Superior temporal gyrus (tissue), 1 donor: Measurements from ENCODE around the gene MAP4K2.

Experiments
- DNase-seq: peaks from one replicate; pipeline ENCODE4 v3.0.0-alpha.2; 2016; ENCODE audit errors: extremely low spot score

MAP4K2 gene

DNA sequence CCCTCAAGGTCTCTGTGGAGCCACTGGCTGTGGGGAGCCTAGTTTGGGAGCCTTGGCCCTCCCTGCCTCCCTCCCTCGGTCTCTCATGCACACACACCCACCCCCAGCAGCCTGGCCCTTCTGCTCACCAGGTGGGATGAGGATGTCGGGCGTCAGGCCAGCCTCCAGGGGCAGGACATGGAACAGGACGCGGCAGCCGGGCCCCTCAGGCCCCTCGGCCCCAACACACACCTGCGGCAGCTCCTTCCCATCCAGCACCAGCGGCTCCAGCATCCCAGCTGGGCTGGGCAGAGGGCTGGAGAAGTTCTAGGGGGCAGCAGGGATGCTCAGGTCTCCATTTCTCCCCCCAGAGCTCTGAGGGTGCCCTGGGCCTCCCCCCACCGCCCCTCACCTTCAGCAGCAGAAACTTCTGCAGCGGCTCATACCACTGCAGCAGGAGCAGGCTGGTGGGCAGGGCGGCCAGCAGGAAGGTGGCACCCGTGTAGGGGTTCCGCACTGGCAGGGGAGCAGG, 11.2 kb downstream of the MAP4K2 start:
- DNase-seq, result no peak

DNA sequence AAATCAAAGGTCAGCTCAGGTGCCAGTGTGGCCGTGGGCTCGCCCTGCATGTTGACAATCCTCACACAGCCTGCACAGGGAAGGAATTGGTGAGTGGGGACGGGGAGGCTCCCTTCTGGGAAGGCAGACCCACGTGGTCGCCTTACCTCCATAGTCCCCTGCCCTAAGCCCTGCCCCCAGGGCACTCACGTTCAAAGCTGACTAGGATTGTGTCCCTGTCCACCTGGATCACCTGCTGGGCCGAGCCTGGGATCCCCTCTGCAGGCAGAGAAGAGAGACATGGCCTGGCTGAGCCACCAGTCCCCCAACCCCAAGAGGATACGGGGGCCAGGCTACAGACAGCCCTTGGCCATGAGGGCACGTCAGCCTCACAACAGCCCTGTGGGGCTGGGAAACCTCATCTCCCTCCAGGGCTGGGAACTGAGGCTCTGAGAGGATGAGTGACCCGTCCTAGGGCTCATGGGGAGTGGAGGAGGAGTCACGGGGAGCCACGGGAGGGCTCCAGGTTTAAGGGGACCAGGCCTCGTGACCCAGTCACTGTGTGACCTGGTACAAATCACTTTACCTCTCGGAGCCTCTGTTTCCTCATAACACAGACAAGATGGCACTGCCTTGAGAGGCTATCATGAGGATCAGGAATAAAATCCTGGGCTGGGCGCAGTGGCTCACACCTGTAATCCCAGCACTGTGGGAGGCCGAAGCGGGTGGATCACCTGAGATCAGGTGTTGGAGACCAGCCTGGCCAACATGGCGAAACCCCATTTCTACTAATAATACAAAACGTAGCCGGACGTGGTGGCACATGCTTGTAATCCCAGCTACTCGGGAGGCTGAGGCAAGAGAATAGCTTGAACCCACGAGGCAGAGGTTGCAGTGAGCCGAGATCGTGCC, 12.6 kb downstream of the MAP4K2 start:
- DNase-seq, result no peak

DNA sequence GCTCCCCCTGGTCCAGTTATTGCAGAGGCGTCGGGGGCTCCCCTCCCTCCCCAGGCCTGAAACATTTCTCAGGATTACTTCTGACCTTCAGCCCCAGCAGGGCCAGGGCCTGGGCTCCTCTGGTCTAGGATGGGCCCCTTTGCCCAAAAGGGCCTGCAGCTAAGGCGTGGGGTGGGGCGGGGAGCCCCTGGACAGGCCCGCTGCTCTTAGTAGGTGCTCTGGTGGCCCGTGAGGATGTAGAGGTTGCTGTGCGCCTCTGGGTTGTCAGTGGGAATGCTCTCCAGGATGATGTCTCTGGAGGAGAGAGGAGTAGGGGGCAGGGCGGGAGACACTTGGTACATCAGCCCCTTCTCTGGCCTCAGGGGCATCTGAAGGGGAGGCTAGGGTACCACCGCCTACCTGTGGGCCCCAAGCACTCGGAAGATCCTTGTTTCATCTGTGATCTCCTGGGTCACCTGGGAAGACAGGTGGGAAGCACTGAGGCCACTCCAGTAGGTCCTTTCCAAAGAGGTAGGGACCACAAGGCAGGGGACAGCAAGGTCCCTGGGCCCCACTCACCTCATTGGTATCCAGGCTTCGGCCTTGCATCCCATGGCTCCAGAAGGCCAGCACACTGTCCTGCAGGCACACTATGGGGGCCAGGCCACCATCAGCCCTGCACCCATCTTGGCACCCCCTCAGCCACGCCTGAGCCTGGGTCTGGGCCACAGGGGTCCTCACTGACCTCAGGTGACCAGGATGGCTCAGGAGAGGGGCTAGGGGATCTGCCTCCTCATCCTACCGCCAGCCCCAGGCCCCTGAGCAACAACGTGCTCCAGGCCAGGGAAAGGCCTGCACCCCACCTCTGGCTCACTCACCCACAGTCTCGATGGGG, 13.4 kb downstream of the MAP4K2 start:
- no peak for DNase-seq

DNA sequence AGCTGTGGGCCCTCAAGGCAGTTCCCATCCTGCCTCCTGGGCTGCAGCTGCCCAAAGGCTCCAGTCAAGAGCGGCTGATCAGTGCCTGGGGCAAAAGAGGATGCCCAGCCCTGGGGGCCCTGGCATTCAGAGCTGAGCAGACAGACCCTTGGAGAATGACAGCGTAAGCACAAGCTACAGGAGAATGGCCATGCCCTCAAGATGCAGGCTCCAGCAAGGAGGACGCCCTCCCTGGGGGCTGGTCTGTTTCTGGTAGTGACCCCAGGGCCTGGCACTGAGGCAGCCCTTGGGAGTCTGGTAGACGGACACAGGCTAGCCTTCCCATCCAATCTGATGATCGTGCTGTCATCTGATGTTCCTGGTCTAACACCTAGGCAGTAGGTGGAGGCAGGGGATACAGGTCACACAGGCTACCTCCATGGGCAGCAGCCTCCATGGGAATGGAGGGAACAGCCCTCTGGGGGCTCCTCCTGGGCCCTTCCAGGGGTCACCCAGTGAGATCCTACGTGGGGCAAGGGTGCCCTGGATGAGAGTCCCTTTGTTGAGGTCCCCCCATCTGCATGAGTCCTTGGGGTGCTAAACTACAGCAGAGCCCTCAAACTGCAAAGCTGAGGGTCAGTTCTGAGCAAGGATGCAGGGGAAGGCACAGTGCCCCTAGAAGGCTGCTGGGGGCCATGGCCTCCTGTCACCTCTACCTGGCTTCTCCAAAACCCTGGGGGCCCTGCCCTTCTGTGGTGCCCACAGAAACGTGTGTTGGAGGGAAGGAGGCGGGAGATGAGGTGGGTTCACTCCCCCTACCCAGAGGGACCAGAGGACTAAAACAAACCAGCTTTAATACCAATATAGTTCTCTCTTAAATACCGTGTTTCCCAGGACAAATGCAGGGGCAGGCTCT, 14.4 kb downstream of the MAP4K2 start:
- DNase-seq, result no peak

DNA sequence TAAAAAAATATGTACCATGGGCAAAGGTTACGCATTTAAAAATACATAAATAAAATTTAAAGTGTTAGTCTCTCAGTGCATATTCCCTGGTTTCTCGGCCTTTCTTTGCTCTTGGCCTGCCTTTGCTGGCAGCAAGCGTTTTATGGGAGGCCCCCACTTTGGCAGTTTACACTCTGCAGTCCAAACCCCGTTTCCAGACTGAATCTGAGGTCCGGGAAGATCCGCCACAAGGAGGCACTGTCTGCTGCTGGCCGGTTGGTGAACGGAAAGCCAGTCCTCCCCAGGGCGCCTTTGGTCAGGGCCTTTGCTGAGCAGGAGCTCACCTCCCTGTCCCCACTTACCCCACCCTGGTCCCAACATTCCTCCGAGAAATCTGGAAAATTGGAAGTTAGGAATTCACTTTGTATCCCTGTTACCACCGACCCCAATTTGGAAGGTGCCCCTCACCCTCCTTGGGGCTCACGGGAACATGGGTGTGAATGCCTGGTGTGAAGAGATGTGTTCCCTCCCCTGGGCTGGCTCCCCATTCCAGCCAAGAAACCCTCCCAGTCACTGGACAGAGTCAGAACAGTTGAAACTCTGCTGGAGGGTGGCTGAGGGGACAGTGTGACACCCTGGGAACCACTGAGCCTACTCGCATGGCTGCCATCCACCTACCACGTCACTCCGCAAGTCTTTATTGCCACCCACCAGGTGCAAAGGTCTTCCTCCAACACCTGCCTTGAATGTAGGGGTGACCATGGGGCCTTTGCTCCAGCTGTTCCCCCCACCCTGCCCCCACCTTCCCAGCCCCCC, 15.3 kb downstream of the MAP4K2 start:
- no peak for DNase-seq

DNA sequence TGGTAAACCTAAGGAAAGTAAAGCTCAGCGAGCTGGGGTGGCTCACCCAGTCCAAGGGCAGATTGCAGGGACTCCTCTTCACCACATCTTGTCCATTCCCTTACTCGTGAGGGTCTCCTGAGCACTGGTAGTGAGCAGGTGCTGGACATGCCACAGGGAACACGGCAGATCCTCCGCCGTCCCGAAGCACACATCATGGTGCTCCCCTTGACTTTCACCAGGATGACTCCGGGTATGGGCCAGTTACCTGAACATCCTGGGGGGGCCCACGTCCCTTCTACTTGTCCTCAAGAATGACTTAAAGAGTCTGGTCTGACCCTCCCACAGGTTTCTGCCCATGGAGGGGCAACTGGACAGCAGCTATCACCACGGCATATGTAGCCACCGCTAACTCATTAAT, 16.7 kb downstream of the MAP4K2 start:
- no peak for DNase-seq

DNA sequence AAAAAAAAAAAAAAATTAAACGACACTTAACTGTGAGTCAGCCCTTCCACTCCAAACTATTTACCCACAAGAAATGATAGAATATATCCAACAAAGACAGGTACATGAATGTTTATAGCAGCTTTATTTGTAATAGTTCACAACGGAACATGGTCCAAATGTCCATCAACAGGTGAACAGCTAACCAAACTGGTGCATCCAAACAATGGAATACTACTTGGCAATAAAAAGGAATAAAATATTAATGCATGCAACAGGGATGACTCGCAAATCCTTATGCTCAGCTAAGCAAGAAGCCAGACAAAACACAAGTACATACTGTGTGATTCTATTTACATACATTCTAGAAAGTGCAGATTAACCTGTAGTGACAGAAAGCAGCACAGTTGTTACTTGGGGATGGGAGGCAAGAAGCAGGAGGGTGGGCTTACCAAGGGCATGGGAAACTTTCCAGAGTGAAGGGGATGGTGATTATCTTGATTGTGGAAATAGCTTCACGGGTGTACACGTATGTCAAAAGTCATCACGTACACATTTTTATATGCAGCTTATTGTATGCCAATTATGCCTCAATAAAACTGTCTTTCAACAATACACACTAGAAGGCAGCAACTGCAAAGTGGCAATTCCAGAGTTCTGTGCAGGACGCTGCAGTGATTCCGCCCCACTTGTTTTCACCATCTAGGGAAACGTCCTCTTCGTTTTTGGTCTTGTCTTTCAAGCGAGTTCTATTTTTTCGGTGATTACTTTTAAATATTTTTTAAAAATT, 18.0 kb downstream of the MAP4K2 start:
- no peak for DNase-seq

DNA sequence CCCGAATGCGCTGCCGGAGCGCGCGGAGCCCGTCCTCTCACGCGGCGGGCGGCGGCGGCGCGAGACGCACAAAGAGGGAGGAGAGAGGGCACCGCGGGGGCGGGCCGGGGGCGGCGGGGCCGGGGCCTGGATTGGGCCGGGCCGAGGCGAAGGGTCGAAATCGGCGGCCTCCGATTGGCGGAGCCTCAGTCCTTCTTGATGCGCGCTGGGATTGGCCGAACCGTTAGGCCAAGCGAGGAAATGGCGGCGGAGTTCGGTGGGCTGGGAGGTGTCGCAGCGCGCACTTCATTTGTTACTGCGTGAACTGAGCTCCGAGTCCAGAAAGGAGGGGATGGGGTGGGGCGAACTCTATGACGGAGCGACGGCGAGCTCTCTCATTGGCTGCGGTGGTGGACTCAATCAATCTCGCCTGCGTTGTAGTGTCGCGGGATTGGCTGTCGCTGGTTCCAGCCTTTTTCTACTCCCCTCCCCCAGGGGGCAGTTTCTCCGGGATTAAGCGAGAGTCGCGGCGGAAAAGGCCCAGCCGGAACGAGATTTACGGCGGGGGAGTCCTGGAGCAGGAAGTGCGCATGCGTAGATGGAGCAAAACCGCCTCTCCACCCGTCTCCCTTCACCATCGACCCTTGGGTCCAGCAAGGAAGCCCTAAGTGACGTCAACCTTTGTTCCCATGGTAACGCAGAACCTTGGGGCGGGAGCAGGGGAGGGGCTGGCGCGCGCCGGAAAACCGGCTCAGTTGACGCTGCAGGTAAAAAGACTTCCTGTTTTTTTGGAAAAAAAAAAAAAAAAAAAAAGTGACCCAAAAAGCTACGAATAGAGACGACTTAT, 24.3 kb downstream of the MAP4K2 start, which contains the start of gene SF1:
Gene SF1, minus strand, starts transcription at position 70 of the 826 bp plus-strand sequence. CDS start 150 bp downstream, outside the sequence.
- peak; percentile 100 for DNase-seq

DNA sequence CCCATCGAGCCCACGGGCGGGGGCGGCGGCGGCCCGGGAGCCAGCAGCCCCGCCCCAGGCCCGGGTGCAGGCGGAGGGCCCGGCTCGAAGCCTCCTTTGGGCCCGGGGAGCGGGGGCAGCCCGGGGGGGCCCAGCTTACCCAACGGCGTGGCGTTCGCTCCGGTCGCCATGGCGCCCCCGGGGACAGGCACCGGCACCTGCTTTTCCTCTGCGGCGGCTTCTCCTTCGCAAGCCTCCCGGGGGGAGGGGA, 24.9 kb downstream of the MAP4K2 start:
- no peak for DNase-seq

DNA sequence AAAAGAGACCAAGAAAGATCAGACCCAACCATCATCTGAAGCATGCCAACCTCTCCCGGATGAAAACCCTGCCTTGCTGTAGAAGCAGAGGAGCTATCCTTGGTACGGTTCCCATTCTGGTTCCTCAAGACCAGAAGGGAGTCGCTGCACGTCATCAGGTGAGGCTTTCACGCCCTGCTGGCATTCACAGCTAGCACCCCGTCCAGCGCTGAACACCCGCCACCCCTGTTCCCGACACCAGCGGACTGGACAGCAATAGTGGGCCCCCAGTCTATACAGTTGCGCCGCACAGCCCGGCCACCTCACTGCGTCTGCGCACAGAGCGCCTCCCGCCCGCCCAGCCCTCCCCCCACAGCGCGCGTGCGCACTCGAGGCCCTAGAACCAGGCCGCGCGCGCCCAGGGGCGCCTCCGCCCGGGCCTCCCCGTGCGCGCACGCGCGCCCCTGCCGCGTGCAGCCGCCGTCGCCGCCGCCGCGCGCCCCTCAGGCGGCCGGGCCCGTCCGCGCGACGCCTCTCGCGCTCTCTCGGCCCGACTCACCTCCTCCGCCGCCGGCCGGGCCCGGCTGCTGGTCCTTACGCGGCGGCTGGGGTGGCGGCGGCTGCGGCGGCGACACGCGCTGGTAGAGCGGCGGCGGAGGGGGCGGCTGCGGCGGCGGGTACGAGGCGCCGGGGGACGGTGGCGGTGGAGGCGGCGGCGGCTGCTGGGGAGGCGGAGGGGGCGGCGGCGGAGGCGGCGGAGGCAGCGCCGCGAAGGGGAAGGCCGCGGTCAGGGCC, 25.4 kb downstream of the MAP4K2 start:
- DNase-seq, result peak; percentile 86

DNA sequence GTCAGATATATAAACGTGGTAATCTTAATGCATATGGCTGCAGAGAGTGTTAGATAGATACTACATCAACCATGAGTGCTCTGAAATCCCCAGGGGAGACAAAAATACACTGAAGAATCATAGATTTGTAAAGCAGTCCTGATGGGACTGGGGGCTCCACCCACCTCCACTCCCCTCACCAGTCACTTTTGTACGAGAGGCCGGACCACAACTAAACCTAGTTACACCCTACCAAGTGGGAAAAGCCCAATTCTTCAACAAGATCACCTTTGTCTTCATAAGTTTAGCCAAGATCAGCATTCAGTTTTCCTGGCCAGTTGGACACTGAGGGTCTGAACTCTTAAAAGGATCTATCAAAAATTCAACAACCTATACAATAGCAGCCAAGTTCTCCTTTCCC, 26.1 kb downstream of the MAP4K2 start:
- no peak for DNase-seq

DNA sequence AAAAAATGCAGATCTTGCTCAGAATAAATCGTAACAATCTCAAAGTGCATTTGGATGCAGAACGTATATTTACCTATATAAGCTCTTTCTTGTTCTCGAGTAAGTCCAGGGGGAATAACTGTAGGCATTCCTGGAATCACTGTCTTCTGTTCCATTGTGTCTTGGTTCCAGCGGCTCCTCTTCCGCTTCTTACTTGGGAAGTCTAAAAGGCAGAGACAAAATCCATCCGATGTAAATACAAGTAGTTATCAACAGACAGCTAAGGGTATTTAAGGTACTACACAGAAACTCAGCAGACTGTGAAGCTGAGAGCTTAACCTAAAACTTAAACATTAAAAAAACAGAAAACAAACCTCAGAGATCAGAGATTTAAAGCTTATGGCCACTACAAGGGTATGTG, 26.6 kb downstream of the MAP4K2 start:
- no peak for DNase-seq

DNA sequence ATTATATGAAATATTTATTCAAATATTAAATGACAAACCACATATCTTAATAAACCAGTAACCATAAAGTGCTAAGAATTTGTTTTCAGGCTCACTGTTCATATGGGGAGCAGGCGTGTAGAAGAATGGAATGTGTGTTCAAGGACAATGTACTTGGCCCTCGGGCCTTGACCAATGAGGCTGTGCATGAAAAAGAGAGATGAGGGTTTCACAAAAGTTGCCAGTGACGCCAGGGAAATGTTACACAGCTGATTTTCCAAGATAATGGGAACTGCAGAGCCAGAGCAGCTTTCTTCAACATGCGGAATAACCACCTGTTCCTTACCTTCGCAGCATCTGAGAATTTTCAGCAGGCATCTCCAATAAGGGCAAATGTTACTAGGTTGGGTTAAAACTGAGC, 28.9 kb downstream of the MAP4K2 start:
- no peak for DNase-seq

DNA sequence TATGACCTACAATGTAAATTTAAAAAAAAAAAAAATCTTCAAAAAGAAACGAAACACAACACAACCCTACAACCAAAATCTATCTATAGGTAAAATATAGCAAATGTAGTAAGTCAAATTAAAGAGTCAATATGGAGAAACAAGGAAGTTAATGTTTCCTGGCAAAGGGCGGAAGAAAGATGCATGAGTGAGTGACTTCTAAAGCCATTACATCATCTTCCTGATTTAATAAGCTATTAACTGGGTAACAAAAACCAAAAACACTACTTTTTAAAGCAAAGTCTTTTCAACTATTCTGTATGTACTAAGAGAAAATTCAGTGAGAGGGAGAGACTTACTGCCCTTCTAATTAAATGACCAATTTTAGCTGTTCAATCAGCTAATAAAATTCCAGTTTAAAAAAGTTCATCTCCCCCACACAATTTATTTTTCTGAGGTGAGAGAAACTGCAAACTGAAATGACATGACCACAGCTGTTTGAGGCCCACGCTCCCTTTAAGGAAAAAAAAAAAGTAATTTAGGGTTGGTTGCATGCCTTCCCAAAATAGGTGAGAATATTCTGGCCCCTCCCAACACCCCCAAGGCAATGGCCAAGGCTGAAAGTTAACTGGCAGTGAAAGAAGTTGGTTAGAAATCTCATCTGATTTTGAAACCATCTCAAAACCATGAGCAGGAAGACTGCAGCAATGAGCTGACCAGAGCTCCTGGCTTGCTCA, 30.6 kb downstream of the MAP4K2 start:
- no peak for DNase-seq

DNA sequence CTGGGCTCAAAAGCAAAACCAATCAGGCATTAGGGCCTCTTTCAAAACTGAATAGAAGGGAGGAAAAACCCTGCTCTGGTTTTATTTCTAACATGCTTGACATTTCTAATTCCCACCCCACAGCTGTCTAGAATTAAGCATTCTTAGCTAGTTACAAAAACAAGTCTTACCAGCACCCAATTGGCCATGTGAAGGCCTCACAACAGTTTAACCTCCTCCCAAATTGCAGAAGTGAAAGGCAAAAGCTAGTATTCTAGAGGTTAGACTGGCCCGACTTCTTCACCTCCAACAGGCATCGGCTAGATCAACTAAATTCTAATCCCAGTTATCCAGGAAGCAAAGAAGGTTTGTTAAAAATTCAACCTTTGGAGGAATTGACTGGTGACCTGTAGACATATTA, 31.2 kb downstream of the MAP4K2 start:
- no peak for DNase-seq

DNA sequence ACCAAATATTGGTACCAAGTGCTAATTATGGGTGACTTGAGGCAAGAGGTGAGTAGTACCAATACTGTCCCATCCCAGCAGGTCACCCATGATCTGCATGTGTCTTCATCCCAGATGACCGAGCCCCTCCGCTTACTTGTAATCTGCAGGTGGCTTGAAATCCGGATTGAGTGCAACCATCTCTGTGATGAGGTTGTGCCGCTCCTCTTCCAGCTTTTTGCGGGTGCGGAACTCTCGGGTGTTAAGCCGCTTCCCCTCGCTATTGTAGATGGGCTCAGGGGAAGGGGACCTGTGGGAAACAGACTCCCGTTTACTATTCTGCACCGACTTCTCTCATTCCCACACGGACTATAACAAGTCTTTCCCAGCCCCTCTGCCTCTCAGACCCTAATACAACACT, 32.9 kb downstream of the MAP4K2 start:
- no peak for DNase-seq

DNA sequence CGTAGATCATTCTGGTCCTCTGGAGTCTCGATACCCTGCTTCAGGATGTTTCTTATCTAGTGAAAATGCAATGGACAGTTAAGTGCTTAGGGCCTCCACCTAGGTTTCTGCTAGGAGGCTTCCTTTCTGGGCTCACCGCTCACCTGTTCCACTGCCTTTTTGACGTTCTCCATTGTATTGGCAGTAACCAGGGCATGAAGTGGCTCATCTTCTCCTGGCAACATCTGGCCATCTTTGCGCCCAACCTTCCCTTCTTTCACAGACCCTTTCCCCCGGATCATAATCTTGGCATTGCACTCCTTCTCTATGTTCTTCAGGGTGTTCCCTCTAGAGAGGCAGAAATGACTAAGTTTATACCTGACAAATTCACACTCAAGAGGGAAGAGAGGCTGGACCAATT, 33.7 kb downstream of the MAP4K2 start:
- no peak for DNase-seq

DNA sequence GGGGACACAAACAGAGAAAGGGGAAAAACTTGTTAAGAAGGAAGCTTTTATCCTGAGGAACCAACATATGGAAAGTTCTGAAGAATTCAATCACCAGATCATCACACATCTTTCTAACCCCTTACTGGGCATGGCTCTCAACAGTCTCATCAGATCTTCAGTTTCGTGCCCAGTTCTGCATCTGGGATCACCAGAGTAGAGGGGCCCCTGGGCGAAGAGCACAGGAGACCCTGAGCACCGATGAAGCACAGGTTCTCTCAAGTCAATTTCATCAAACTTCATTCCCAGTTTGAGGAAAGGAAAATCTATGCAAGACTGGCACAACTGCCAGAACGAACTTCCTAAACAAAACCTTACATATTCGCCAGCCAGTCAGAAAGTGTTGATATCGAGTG, 34.7 kb downstream of the MAP4K2 start:
- DNase-seq, result no peak
